WI38 (cell line): ENCODE measurements around the gene CLIC4.

Experiments used
- H3K4me3 ChIP-seq: 2 replicates; pipeline ENCODE4 v1.5.1; 2011; ENCODE audit warnings: low read depth, mild to moderate bottlenecking, control low read depth, low read length
- CTCF ChIP-seq: IDR thresholded peaks from 2 replicates; pipeline ENCODE4 v1.5.1; 2012; ENCODE audit warnings: low read depth, mild to moderate bottlenecking, control low read depth, low read length

Gene CLIC4

GRCh38 chr1:24764439-24764838, 19.2 kb downstream of the CLIC4 start:
- no peak for TF ChIP-seq CTCF
- H3K4me3 ChIP-seq: no peak overlapping the region

- no peak for TF ChIP-seq CTCF
- no peak overlapping the region for H3K4me3 ChIP-seq
These were observed 19.6 kb downstream of the CLIC4 start for GRCh38 chr1:24764848-24765247.

- no peak for TF ChIP-seq CTCF
- no peak overlapping the region for H3K4me3 ChIP-seq
These were observed 20.2 kb downstream of the CLIC4 start for GRCh38 chr1:24765308-24765988.

- H3K4me3 ChIP-seq: no peak overlapping the region
- TF ChIP-seq CTCF: no peak
These were observed 22.1 kb downstream of the CLIC4 start for GRCh38 chr1:24767351-24767750.

GRCh38 chr1:24768873-24769605, 23.8 kb downstream of the CLIC4 start:
- H3K4me3 ChIP-seq: no peak overlapping the region
- TF ChIP-seq CTCF: no peak

- no peak for TF ChIP-seq CTCF
These were observed 24.7 kb downstream of the CLIC4 start for GRCh38 chr1:24769656-24770651.

More at GRCh38 chr1:24769656-24770651, 24.7 kb downstream of the CLIC4 start:
- H3K4me3 ChIP-seq: peak overlapping the region; percentile 25; the same call in 1 of the 2 replicates
